WTC11 (cell line): Measurements from ENCODE around the gene HDGFL3. TPM values are rescaled to one million over a fixed set of nuclear protein-coding genes. Genes with fewer than 3 reads are reported as not detected.

Source experiments
- ATAC-seq: fragments of 200-7000 bp; cut with Tn5 transposase; 2 replicates; pipeline ENCODE4 v1.10.0; 2021; ENCODE audit warnings: mild to moderate bottlenecking, moderate library complexity
- CTCF ChIA-PET: fragments of 300-600 bp; sonication (Branson Sonifier 250); formaldehyde crosslinking; loops from one replicate; lab custom pipeline; 2021; ENCODE audit warnings: antibody characterized with exemption; lab: Charles Lee
- POLR2A ChIA-PET: fragments of 350-600 bp; sonication (Branson Sonifier 250); formaldehyde crosslinking; loops from one replicate; lab custom pipeline; 2021; ENCODE audit warnings: antibody characterized with exemption; lab: Charles Lee
- DNase-seq: peaks from one replicate; pipeline ENCODE4 v3.0.0; 2021; ENCODE audit warnings: low spot score
- H3K27ac Mint-ChIP-seq: 2 replicates; pipeline ENCODE4 v1.8.0; 2021; ENCODE audit warnings: mixed read lengths
- H3K27me3 Mint-ChIP-seq: 2 replicates; pipeline ENCODE4 v1.8.0; 2021; ENCODE audit warnings: low read depth, mild to moderate bottlenecking, moderate library complexity, mixed read lengths
- H3K36me3 Mint-ChIP-seq: 2 replicates; pipeline ENCODE4 v1.8.0; 2021; ENCODE audit warnings: mixed read lengths
- H3K4me1 Mint-ChIP-seq: 2 replicates; pipeline ENCODE4 v1.8.0; 2022; ENCODE audit warnings: mixed read lengths
- H3K4me3 Mint-ChIP-seq: 2 replicates; pipeline ENCODE4 v1.8.0; 2021; ENCODE audit warnings: mild to moderate bottlenecking, moderate library complexity, mixed read lengths
- H3K9me3 Mint-ChIP-seq: 2 replicates; pipeline ENCODE4 v1.8.0; 2021; ENCODE audit warnings: mixed read lengths
- ATF1 ChIP-seq: sonication (generic); formaldehyde crosslinking; IDR thresholded peaks from 2 replicates; pipeline ENCODE4 v1.8.1; 2023; ENCODE audit warnings: mild to moderate bottlenecking, moderate library complexity, missing genetic modification reagents
- ELF4 ChIP-seq: sonication (generic); formaldehyde crosslinking; IDR thresholded peaks from 2 replicates; pipeline ENCODE4 v1.8.1; 2022; ENCODE audit warnings: low read depth, mild to moderate bottlenecking, moderate library complexity, missing genetic modification reagents
- FOXJ3 ChIP-seq: sonication (generic); formaldehyde crosslinking; IDR thresholded peaks from 2 replicates; pipeline ENCODE4 v1.9.0; 2021; ENCODE audit warnings: missing genetic modification reagents, mild to moderate bottlenecking, borderline replicate concordance
- FOXP4 ChIP-seq: sonication (generic); formaldehyde crosslinking; IDR thresholded peaks from 2 replicates; pipeline ENCODE4 v1.8.0; 2022; ENCODE audit warnings: mild to moderate bottlenecking, missing genetic modification reagents
- GABPB1 ChIP-seq: sonication (generic); formaldehyde crosslinking; IDR thresholded peaks from 2 replicates; pipeline ENCODE4 v1.8.1; 2023; ENCODE audit warnings: mild to moderate bottlenecking, missing genetic modification reagents
- HMGXB4 ChIP-seq: sonication (generic); formaldehyde crosslinking; IDR thresholded peaks from 2 replicates; pipeline ENCODE4 v1.8.1; 2023; ENCODE audit warnings: mild to moderate bottlenecking, moderate library complexity, missing genetic modification reagents
- IRF2 ChIP-seq: sonication (generic); formaldehyde crosslinking; IDR thresholded peaks from 2 replicates; pipeline ENCODE4 v1.8.0; 2022; ENCODE audit warnings: low read depth, missing genetic modification reagents, borderline replicate concordance
- JAZF1 ChIP-seq: fragments of 250-450 bp; sonication (Bioruptor Pico); IDR thresholded peaks from 2 replicates; pipeline ENCODE4 v1.9.0; 2021; ENCODE audit warnings: moderate library complexity, mild to moderate bottlenecking, inconsistent platforms
- JUN ChIP-seq: sonication (generic); formaldehyde crosslinking; IDR thresholded peaks from 2 replicates; pipeline ENCODE4 v1.8.0; 2023; ENCODE audit warnings: mild to moderate bottlenecking, missing genetic modification reagents
- KAT7 ChIP-seq: sonication (generic); formaldehyde crosslinking; IDR thresholded peaks from 2 replicates; pipeline ENCODE4 v1.8.1; 2023; ENCODE audit warnings: missing genetic modification reagents, mild to moderate bottlenecking, borderline replicate concordance
- NR2C2 ChIP-seq: sonication (generic); formaldehyde crosslinking; IDR thresholded peaks from 2 replicates; pipeline ENCODE4 v1.8.0; 2022; ENCODE audit warnings: mild to moderate bottlenecking, missing genetic modification reagents
- PRRX2 ChIP-seq: fragments of 250-450 bp; sonication (Bioruptor Pico); IDR thresholded peaks from 2 replicates; pipeline ENCODE4 v1.8.0; 2021; ENCODE audit warnings: mild to moderate bottlenecking
- SMAD3 ChIP-seq: sonication (generic); formaldehyde crosslinking; IDR thresholded peaks from 2 replicates; pipeline ENCODE4 v1.8.0; 2022; ENCODE audit warnings: missing genetic modification reagents, mild to moderate bottlenecking, borderline replicate concordance
- SOX15 ChIP-seq: fragments of 250-450 bp; sonication (Bioruptor Pico); IDR thresholded peaks from 2 replicates; pipeline ENCODE4 v1.9.0; 2021; ENCODE audit warnings: mild to moderate bottlenecking
- SP1 ChIP-seq: sonication (generic); formaldehyde crosslinking; conservative IDR thresholded peaks from 2 replicates; pipeline ENCODE4 v1.8.1; 2022; ENCODE audit warnings: missing genetic modification reagents
- ZBTB21 ChIP-seq: sonication (generic); formaldehyde crosslinking; IDR thresholded peaks from 2 replicates; pipeline ENCODE4 v1.8.1; 2023; ENCODE audit warnings: mild to moderate bottlenecking, missing genetic modification reagents, borderline replicate concordance
- ZNF416 ChIP-seq: fragments of 250-450 bp; sonication (Bioruptor Pico); IDR thresholded peaks from 2 replicates; pipeline ENCODE4 v1.9.0; 2021; ENCODE audit warnings: mild to moderate bottlenecking, inconsistent platforms
- total RNA-seq: library from RNA; stranded (reverse); gene quantifications from 3 replicates; pipeline ENCODE4 v1.2.3, GENCODE V29; 2021
- TF ChIP-seq, protein P1 (sequence below): sonication (generic); formaldehyde crosslinking; IDR thresholded peaks from 2 replicates; pipeline ENCODE4 v1.8.0; 2023; ENCODE audit warnings: missing genetic modification reagents, mild to moderate bottlenecking, borderline replicate concordance
- TF ChIP-seq, protein P2 (sequence below): fragments of 250-450 bp; sonication (Bioruptor Pico); IDR thresholded peaks from 2 replicates; pipeline ENCODE4 v2.1.2; 2022; ENCODE audit warnings: mild to moderate bottlenecking, moderate library complexity
- TF ChIP-seq, protein P3 (sequence below): fragments of 200-600 bp; IDR thresholded peaks from 2 replicates; pipeline ENCODE4 v1.8.0; 2022; ENCODE audit warnings: antibody characterized with exemption
- TF ChIP-seq, protein P4 (sequence below): sonication (generic); formaldehyde crosslinking; IDR thresholded peaks from 2 replicates; pipeline ENCODE4 v1.8.1; 2022; ENCODE audit warnings: mild to moderate bottlenecking, moderate library complexity, missing genetic modification reagents
- TF ChIP-seq, protein P5 (sequence below): sonication (generic); formaldehyde crosslinking; IDR thresholded peaks from 2 replicates; pipeline ENCODE4 v1.8.1; 2022; ENCODE audit warnings: missing genetic modification reagents, borderline replicate concordance

The HDGFL3 gene
- total RNA-seq, 1 experiment from 2014 or later, result 124 TPM

DNA sequence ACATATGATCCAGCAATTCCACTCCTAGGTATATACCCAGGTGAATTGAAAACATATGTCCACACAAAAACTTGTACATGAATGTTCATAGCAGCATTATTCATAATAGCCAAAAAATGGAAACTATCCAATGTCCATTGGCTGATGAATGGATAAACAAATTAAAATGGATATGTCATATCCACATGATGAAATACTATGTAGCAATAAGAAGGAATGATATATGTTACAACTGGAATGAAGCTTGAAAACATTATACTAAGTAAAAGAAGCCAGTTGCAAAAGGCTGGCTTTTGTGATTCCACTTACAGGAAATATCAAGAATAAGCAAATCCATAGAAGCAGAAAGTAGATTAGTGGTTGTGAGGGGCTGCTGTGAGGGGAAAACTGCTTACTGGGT, 43.2 kb upstream of the HDGFL3 start (continued):
- TF ChIP-seq NR2C2, result no peak
- no peak for TF ChIP-seq HMGXB4 (CRISPR knock-in tag)
- no peak for TF ChIP-seq ELF4 (CRISPR knock-in tag)
- no peak for TF ChIP-seq JAZF1 (CRISPR knock-in tag)
- TF ChIP-seq SMAD3 (CRISPR knock-in tag), result no peak
- no peak for TF ChIP-seq ZBTB21
- TF ChIP-seq KAT7 (CRISPR knock-in tag), result no peak
- TF ChIP-seq JUN, result no peak
- TF ChIP-seq, protein P1, sequence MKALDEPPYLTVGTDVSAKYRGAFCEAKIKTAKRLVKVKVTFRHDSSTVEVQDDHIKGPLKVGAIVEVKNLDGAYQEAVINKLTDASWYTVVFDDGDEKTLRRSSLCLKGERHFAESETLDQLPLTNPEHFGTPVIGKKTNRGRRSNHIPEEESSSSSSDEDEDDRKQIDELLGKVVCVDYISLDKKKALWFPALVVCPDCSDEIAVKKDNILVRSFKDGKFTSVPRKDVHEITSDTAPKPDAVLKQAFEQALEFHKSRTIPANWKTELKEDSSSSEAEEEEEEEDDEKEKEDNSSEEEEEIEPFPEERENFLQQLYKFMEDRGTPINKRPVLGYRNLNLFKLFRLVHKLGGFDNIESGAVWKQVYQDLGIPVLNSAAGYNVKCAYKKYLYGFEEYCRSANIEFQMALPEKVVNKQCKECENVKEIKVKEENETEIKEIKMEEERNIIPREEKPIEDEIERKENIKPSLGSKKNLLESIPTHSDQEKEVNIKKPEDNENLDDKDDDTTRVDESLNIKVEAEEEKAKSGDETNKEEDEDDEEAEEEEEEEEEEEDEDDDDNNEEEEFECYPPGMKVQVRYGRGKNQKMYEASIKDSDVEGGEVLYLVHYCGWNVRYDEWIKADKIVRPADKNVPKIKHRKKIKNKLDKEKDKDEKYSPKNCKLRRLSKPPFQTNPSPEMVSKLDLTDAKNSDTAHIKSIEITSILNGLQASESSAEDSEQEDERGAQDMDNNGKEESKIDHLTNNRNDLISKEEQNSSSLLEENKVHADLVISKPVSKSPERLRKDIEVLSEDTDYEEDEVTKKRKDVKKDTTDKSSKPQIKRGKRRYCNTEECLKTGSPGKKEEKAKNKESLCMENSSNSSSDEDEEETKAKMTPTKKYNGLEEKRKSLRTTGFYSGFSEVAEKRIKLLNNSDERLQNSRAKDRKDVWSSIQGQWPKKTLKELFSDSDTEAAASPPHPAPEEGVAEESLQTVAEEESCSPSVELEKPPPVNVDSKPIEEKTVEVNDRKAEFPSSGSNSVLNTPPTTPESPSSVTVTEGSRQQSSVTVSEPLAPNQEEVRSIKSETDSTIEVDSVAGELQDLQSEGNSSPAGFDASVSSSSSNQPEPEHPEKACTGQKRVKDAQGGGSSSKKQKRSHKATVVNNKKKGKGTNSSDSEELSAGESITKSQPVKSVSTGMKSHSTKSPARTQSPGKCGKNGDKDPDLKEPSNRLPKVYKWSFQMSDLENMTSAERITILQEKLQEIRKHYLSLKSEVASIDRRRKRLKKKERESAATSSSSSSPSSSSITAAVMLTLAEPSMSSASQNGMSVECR (CRISPR knock-in tag), result no peak
- TF ChIP-seq IRF2, result no peak
- no peak for TF ChIP-seq SP1
- TF ChIP-seq FOXJ3 (CRISPR knock-in tag), result no peak
- TF ChIP-seq PRRX2 (CRISPR knock-in tag), result no peak
- TF ChIP-seq, protein P2, sequence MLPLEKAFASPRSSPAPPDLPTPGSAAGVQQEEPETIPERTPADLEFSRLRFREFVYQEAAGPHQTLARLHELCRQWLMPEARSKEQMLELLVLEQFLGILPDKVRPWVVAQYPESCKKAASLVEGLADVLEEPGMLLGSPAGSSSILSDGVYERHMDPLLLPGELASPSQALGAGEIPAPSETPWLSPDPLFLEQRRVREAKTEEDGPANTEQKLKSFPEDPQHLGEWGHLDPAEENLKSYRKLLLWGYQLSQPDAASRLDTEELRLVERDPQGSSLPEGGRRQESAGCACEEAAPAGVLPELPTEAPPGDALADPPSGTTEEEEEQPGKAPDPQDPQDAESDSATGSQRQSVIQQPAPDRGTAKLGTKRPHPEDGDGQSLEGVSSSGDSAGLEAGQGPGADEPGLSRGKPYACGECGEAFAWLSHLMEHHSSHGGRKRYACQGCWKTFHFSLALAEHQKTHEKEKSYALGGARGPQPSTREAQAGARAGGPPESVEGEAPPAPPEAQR (CRISPR knock-in tag), result no peak
- TF ChIP-seq ZNF416 (CRISPR knock-in tag), result no peak

GRCh38 chr15:83249030-83249343, 41.4 kb upstream of the HDGFL3 start:
- peaks cover 5% of the 10 kb centered on the region for H3K9me3 Mint-ChIP-seq
- ATAC-seq (peak; percentile 44), DNase-seq (no peak)
- H3K36me3 Mint-ChIP-seq, result no peaks in the 10 kb centered on the region
- ChIA-PET CTCF (interaction anchor here (0.7 to 5.4 kb wide), 42 partner anchors 9 to 786 kb away, joined by 3 to 219 read pairs (median 6); partner anchors contain the start of genes BTBD1 and SH3GL3), POLR2A (interaction anchor here (1.0 kb wide), 2 partner anchors 12 to 41 kb away, joined by 3 to 4 read pairs; no protein-coding TSS in a partner anchor)
- H3K4me1 Mint-ChIP-seq, result peaks cover 4% of the 10 kb centered on the region
- H3K4me3 Mint-ChIP-seq, result no peak overlapping the region
- peaks cover 16% of the 10 kb centered on the region for H3K27me3 Mint-ChIP-seq
- no peak overlapping the region for H3K27ac Mint-ChIP-seq
- TF ChIP-seq, protein P3, sequence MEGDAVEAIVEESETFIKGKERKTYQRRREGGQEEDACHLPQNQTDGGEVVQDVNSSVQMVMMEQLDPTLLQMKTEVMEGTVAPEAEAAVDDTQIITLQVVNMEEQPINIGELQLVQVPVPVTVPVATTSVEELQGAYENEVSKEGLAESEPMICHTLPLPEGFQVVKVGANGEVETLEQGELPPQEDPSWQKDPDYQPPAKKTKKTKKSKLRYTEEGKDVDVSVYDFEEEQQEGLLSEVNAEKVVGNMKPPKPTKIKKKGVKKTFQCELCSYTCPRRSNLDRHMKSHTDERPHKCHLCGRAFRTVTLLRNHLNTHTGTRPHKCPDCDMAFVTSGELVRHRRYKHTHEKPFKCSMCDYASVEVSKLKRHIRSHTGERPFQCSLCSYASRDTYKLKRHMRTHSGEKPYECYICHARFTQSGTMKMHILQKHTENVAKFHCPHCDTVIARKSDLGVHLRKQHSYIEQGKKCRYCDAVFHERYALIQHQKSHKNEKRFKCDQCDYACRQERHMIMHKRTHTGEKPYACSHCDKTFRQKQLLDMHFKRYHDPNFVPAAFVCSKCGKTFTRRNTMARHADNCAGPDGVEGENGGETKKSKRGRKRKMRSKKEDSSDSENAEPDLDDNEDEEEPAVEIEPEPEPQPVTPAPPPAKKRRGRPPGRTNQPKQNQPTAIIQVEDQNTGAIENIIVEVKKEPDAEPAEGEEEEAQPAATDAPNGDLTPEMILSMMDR, result no peak
- no peak for TF ChIP-seq GABPB1 (CRISPR knock-in tag)
- no peak for TF ChIP-seq SOX15
- TF ChIP-seq FOXP4 (CRISPR knock-in tag), result no peak
- TF ChIP-seq SP1, result no peak
- TF ChIP-seq, protein P4, sequence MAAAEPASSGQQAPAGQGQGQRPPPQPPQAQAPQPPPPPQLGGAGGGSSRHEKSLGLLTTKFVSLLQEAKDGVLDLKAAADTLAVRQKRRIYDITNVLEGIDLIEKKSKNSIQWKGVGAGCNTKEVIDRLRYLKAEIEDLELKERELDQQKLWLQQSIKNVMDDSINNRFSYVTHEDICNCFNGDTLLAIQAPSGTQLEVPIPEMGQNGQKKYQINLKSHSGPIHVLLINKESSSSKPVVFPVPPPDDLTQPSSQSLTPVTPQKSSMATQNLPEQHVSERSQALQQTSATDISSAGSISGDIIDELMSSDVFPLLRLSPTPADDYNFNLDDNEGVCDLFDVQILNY (CRISPR knock-in tag), result no peak
- TF ChIP-seq, protein P5, sequence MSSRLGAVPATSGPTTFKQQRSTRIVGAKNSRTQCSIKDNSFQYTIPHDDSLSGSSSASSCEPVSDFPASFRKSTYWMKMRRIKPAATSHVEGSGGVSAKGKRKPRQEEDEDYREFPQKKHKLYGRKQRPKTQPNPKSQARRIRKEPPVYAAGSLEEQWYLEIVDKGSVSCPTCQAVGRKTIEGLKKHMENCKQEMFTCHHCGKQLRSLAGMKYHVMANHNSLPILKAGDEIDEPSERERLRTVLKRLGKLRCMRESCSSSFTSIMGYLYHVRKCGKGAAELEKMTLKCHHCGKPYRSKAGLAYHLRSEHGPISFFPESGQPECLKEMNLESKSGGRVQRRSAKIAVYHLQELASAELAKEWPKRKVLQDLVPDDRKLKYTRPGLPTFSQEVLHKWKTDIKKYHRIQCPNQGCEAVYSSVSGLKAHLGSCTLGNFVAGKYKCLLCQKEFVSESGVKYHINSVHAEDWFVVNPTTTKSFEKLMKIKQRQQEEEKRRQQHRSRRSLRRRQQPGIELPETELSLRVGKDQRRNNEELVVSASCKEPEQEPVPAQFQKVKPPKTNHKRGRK, result no peak
- TF ChIP-seq HMGXB4 (CRISPR knock-in tag), result no peak
- TF ChIP-seq ATF1, result no peak
- TF ChIP-seq SMAD3 (CRISPR knock-in tag), result no peak
- no peak for TF ChIP-seq JUN
